HL-60 (cell line): ENCODE measurements around the gene L3MBTL4. TPM values are rescaled to one million over a fixed set of nuclear protein-coding genes. Genes with fewer than 3 reads are reported as not detected.

ENCODE experiments used
- DNase-seq, 2 experiments: peaks; one replicate each; pipeline ENCODE4 v3.0.0-alpha.2; 2010 to 2020; ENCODE audit warnings: low read depth in 1 of 2, low spot score in 1 of 2
- H3K27ac ChIP-seq: fragments of 250-450 bp; sonication (Bioruptor Pico); replicated peaks from 2 replicates; pipeline ENCODE4 v1.5.1; 2020; ENCODE audit warnings: mild to moderate bottlenecking, moderate library complexity
- H3K27me3 ChIP-seq: fragments of 250-450 bp; sonication (Bioruptor Pico); 2 replicates; pipeline ENCODE4 v1.5.1; 2021; ENCODE audit warnings: mild to moderate bottlenecking, moderate library complexity; ENCODE audit not compliant: insufficient read depth, poor library complexity, severe bottlenecking
- H3K4me3 ChIP-seq: replicated peaks from 2 replicates; pipeline ENCODE4 v1.5.1; 2011; ENCODE audit warnings: mild to moderate bottlenecking, control low read depth, low read length; ENCODE audit not compliant: insufficient read depth
- GABPA ChIP-seq: IDR thresholded peaks from 2 replicates; pipeline ENCODE4 v1.6.1; 2012; ENCODE audit warnings: low read depth
- POLR2AphosphoS5 ChIP-seq: IDR thresholded peaks from 2 replicates; pipeline ENCODE4 v1.6.1; 2012; ENCODE audit warnings: low read depth
- SPI1 ChIP-seq: IDR thresholded peaks from 2 replicates; pipeline ENCODE4 v1.6.1; 2012; ENCODE audit warnings: low read depth, mild to moderate bottlenecking, borderline replicate concordance
- microRNA-seq: library from miRNA; unstranded; fragments of <30 nt; microRNA quantifications from one replicate; pipeline ENCODE4, GENCODE V29; 2018
- TF ChIP-seq, protein P1 (sequence below): IDR thresholded peaks from one replicate; pipeline ENCODE4 v1.5.1; 2011; ENCODE audit warnings: low read length, control low read depth, inconsistent platforms; ENCODE audit not compliant: insufficient read depth
- TF ChIP-seq, protein P2 (sequence below): IDR thresholded peaks from 2 replicates; pipeline ENCODE4 v1.6.1; 2012; ENCODE audit warnings: low read depth; ENCODE audit not compliant: insufficient replicate concordance

Gene L3MBTL4

GRCh38 chr18:5914016-5914415, 500.7 kb downstream of the L3MBTL4 start:
- no peak overlapping the region for H3K4me3 ChIP-seq
- H3K27ac ChIP-seq = no peak overlapping the region
- no peak for DNase-seq
- no peak for TF ChIP-seq SPI1
- no peak for TF ChIP-seq GABPA
- no peak for TF ChIP-seq POLR2AphosphoS5
- H3K27me3 ChIP-seq = peaks cover 12% of the 10 kb centered on the region

DNA sequence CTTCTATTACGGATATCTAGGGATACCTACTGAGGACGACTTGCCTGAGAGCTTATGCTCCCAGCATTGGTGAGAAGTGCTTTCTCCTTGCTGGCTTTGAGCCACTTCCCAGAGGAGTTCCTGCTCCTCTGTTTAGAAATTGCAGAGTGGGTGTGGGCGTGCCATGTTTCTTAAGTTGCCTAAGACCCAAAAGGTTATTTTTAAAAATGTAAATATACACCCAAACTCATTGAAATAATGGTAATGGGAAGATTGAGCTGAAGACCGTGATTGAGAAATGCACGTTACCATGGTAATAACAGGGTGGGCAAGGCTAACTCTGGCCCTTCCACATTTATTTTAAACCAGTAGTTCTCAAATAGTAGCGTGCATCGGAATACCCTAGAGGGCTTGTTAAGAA, 502.1 kb downstream of the L3MBTL4 start:
- no peak for TF ChIP-seq SPI1
- TF ChIP-seq POLR2AphosphoS5 = no peak
- Histone ChIP-seq H3K4me3 (no peak overlapping the region), H3K27ac (no peak overlapping the region), H3K27me3 (peaks cover 12% of the 10 kb centered on the region)
- no peak for DNase-seq

DNA sequence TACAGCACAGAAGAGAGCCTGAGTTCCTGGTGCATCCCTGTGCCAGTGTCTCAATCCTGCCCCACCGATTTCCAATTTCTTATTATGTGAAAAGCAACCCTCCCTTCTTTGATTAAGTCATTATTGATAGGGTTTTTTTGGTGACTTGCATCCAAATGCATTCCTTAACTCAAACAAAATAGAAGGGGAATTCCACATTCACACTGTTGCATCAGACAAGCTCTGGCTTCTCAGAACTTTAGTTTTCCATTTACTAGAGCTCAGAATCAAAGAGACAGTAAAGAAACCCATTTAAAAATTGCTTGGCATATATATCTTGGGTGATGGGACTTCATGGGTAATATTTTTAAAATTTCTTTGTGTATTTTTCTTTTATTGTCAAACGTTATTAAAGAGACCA, 505.6 kb downstream of the L3MBTL4 start:
- no peak overlapping the region for H3K4me3 ChIP-seq
- TF ChIP-seq POLR2AphosphoS5 = no peak
- no peak for TF ChIP-seq SPI1
- TF ChIP-seq GABPA = no peak
- TF ChIP-seq, protein P1, sequence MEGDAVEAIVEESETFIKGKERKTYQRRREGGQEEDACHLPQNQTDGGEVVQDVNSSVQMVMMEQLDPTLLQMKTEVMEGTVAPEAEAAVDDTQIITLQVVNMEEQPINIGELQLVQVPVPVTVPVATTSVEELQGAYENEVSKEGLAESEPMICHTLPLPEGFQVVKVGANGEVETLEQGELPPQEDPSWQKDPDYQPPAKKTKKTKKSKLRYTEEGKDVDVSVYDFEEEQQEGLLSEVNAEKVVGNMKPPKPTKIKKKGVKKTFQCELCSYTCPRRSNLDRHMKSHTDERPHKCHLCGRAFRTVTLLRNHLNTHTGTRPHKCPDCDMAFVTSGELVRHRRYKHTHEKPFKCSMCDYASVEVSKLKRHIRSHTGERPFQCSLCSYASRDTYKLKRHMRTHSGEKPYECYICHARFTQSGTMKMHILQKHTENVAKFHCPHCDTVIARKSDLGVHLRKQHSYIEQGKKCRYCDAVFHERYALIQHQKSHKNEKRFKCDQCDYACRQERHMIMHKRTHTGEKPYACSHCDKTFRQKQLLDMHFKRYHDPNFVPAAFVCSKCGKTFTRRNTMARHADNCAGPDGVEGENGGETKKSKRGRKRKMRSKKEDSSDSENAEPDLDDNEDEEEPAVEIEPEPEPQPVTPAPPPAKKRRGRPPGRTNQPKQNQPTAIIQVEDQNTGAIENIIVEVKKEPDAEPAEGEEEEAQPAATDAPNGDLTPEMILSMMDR = no peak
- TF ChIP-seq, protein P2, sequence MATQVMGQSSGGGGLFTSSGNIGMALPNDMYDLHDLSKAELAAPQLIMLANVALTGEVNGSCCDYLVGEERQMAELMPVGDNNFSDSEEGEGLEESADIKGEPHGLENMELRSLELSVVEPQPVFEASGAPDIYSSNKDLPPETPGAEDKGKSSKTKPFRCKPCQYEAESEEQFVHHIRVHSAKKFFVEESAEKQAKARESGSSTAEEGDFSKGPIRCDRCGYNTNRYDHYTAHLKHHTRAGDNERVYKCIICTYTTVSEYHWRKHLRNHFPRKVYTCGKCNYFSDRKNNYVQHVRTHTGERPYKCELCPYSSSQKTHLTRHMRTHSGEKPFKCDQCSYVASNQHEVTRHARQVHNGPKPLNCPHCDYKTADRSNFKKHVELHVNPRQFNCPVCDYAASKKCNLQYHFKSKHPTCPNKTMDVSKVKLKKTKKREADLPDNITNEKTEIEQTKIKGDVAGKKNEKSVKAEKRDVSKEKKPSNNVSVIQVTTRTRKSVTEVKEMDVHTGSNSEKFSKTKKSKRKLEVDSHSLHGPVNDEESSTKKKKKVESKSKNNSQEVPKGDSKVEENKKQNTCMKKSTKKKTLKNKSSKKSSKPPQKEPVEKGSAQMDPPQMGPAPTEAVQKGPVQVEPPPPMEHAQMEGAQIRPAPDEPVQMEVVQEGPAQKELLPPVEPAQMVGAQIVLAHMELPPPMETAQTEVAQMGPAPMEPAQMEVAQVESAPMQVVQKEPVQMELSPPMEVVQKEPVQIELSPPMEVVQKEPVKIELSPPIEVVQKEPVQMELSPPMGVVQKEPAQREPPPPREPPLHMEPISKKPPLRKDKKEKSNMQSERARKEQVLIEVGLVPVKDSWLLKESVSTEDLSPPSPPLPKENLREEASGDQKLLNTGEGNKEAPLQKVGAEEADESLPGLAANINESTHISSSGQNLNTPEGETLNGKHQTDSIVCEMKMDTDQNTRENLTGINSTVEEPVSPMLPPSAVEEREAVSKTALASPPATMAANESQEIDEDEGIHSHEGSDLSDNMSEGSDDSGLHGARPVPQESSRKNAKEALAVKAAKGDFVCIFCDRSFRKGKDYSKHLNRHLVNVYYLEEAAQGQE = no peak
- no peak for DNase-seq
- no peak overlapping the region for H3K27ac ChIP-seq
- H3K27me3 ChIP-seq = peaks cover 10% of the 10 kb centered on the region

Small RNA genes lying within 50 kb of the gene (microRNA-seq; reads per million reads assigned to microRNA genes)
- gene MIR4317 = not detected
